Body of pancreas (tissue), 4 donors: Measurements from ENCODE around the gene RFTN1. TPM values are rescaled to one million over a fixed set of nuclear protein-coding genes. Genes with fewer than 3 reads are reported as not detected.

Experiments used
- ATAC-seq: fragments of 150-250 bp; one replicate; pipeline ENCODE4 v1.9.1; 2016
- DNase-seq, 4 donors: peaks; one replicate each; pipeline ENCODE4 v3.0.0-alpha.2; 2019
- H3K27ac ChIP-seq, 4 donors: fragments of 200-600 bp; sonication (generic); 1 replicate in 3 of 4; 2 replicates in 1 of 4; pipeline versions ENCODE4 v1.5.1 to v1.6.1; 2016 to 2019; ENCODE audit warnings: mild to moderate bottlenecking in 1 of 4, mixed read lengths in 1 of 4, moderate library complexity in 1 of 4
- H3K27me3 ChIP-seq, 2 donors: fragments of 200-600 bp; sonication (generic); one replicate each; pipeline ENCODE4 v1.6.0; 2016; ENCODE audit warnings: mild to moderate bottlenecking in 1 of 2
- H3K36me3 ChIP-seq, 2 donors: fragments of 200-600 bp; sonication (generic); replicated peaks in 1 of 2; 2 replicates each; pipeline ENCODE4 v1.5.1; 2016; ENCODE audit warnings: low read depth in 2 of 2; ENCODE audit not compliant: insufficient read depth in 1 of 2
- H3K4me1 ChIP-seq: fragments of 200-600 bp; sonication (generic); one replicate; pipeline ENCODE4 v1.6.0; 2016
- H3K4me3 ChIP-seq, 2 donors: fragments of 200-600 bp; sonication (generic); 1 replicate in 1 of 2; 2 replicates in 1 of 2; pipeline ENCODE4 v1.5.1; 2016 to 2019
- H3K9me3 ChIP-seq, 3 donors: fragments of 200-600 bp; sonication (generic); 1 replicate in 2 of 3; 2 replicates in 1 of 3; pipeline ENCODE4 v1.5.1; 2016
- CTCF ChIP-seq, 7 experiments: fragments of 450-650 bp in 4 of 7; fragments of 200-600 bp in 3 of 7; sonication (generic) in 3 of 7; IDR thresholded peaks; one replicate each; pipeline ENCODE4 v1.5.1; 2016 to 2019; ENCODE audit warnings: antibody characterized with exemption in 7 of 7
- POLR2A ChIP-seq, 3 donors: fragments of 450-650 bp; IDR thresholded peaks; one replicate each; pipeline ENCODE4 v1.6.1; 2016; ENCODE audit warnings: antibody characterized with exemption in 3 of 3, mild to moderate bottlenecking in 2 of 3
- WGBS, 2 donors: methylation state at CpG; one replicate each; pipeline ENCODE4 v1.1.5; 2017; 5-methylcytosine and 5-hydroxymethylcytosine counted together
- intact Hi-C: fragments of 100-400 bp; cut with DNase I; formaldehyde crosslinking; loops from one replicate; pipeline ENCODE4 v1.15.1; 2023
- total RNA-seq, 2 donors: library from RNA; depleted of rRNA; stranded (reverse); fragments of >200 nt; gene quantifications; one replicate each; pipeline ENCODE4 v1.1.0, GENCODE V29; 2016

Gene RFTN1
- total RNA-seq = 10 to 100 TPM in 1 of 2 donors, 1 to 10 TPM in 1; 6.5 to 28.0 TPM

DNA sequence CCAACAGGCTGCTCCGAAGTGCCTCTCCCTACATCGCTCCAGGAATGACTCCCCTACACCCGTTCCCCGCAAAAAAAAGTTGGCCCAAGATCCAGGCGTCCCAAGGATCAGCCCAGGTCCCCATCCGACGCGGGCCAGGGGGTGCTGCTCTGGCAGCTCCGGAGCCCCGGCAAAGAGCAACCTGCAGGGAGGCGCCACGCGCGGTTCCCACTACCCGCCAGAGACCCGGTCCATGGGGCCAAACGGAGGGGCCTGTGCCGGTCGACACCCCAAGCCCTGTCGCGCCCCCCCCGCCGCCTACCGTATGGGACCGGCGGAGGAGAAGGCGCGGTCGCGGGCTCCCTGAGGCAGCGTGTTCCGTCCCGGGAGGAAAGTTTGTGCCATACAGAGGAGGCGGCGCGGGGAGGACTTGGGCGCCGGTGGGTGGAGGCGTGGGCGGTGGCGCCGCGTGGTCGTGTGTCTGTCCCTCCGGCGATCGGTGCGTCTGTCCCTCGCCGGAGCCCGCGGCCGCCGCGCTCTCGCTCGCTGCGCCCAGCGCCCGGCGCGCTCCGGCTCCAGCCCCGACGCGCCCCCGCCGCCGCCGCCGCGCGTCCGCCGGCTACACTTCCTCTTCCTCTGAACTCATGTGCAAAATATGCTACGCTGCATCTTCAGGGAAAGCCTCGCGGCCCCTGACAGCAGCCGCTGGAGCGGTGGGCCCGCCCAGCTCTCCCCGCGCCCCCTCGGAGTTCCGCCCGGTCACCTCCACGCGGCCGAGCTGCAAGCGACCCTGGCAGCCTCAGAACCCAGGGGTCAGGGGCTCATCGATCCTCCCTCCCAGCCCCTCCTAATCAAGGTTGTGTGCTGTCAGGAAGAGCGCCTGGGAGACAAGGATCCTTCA lies at the start of gene RFTN1:
TSS of gene RFTN1 (minus strand) at position 559 of the 880 bp plus-strand sequence. CDS start 19,830 bp downstream, outside the sequence.
- H3K9me3 ChIP-seq = no peaks in the 10 kb centered on the region
- H3K36me3 ChIP-seq = no peaks in the 10 kb centered on the region
- H3K4me3 ChIP-seq = peak within 1 kb of the TSS; percentile 7 to 37
- TF ChIP-seq CTCF (IDR thresholded peaks at IDR 0.05) = no peak
- TF ChIP-seq POLR2A (IDR thresholded peaks at IDR 0.05) = peak in 1 of 3 donors; percentile 6
- intact Hi-C loops = no loop called here
- ATAC-seq (peak; percentile 33), DNase-seq (peak; percentile 12 to 29 (median 18))
- peak within 1 kb of the TSS in 2 of 4 donors; percentile 59 to 62 for H3K27ac ChIP-seq
- peaks cover 13% of the 10 kb centered on the region for H3K4me1 ChIP-seq
- peaks cover 0 to 9% of the 10 kb centered on the region in 2 donors for H3K27me3 ChIP-seq
- 1 to 13% methylated on average over 4 to 92 of the region's 92 CpGs for WGBS, 2 donors

- Histone ChIP-seq H3K9me3 (no peaks in the 10 kb centered on the region), H3K4me1 (no peaks in the 10 kb centered on the region), H3K36me3 (no peaks in the 10 kb centered on the region), H3K27me3 (no peaks in the 10 kb centered on the region), H3K4me3 (no peak overlapping the region), H3K27ac (no peak overlapping the region)
- intact Hi-C loops = no loop called here
- WGBS, 2 donors = 73 to 81% methylated on average over 5 of the region's 5 CpGs
- no peak for TF ChIP-seq CTCF (IDR thresholded peaks at IDR 0.05)
- TF ChIP-seq POLR2A (IDR thresholded peaks at IDR 0.05) = no peak
- DNase-seq (no peak), ATAC-seq (no peak)
Observed at GRCh38 chr3:16559653-16560365, 46.3 kb upstream of the RFTN1 start.

- Histone ChIP-seq H3K36me3 (no peaks in the 10 kb centered on the region), H3K27me3 (no peaks in the 10 kb centered on the region), H3K4me1 (no peaks in the 10 kb centered on the region), H3K9me3 (no peaks in the 10 kb centered on the region), H3K27ac (no peak overlapping the region), H3K4me3 (no peak overlapping the region)
- TF ChIP-seq CTCF (IDR thresholded peaks at IDR 0.05) (no peak), POLR2A (IDR thresholded peaks at IDR 0.05) (no peak)
- DNase-seq = no peak
- intact Hi-C loops = loop anchor here (5.0 kb wide), 1 partner anchor 262 kb away; no protein-coding TSS in a partner anchor
- ATAC-seq = no peak
- WGBS, 2 donors = 73 to 76% methylated on average over 4 of the region's 4 CpGs
Observed at GRCh38 chr3:16554126-16554525, 40.6 kb upstream of the RFTN1 start.

GRCh38 chr3:16552757-16553156 lies 39.3 kb upstream of the RFTN1 start:
- Histone ChIP-seq H3K27me3 (no peaks in the 10 kb centered on the region), H3K4me1 (no peaks in the 10 kb centered on the region), H3K9me3 (no peaks in the 10 kb centered on the region), H3K4me3 (no peak overlapping the region), H3K36me3 (no peaks in the 10 kb centered on the region), H3K27ac (no peak overlapping the region)
- no peak for ATAC-seq
- TF ChIP-seq POLR2A (IDR thresholded peaks at IDR 0.05) (no peak), CTCF (IDR thresholded peaks at IDR 0.05) (no peak)
- intact Hi-C loops = loop anchor here (5.0 kb wide), 1 partner anchor 260 kb away; no protein-coding TSS in a partner anchor
- no peak for DNase-seq
- 54 to 60% methylated on average over 3 of the region's 3 CpGs for WGBS, 2 donors
